NB4 (cell line): ENCODE measurements around the gene BAG5.

ENCODE experiments used
- DNase-seq: peaks from one replicate; pipeline ENCODE4 v3.0.0; 2010; ENCODE audit warnings: low read depth
- H3K4me3 ChIP-seq: one replicate; pipeline ENCODE4 v1.5.1; 2011; ENCODE audit warnings: mild to moderate bottlenecking, low read depth, low read length, moderate library complexity
- CTCF ChIP-seq: IDR thresholded peaks from one replicate; pipeline ENCODE4 v1.5.1; 2012; ENCODE audit warnings: low read depth, low read length
- MAX ChIP-seq: IDR thresholded peaks from 2 replicates; pipeline ENCODE4 v1.6.1; 2011; ENCODE audit warnings: low read depth, low read length
- MYC ChIP-seq: IDR thresholded peaks from 2 replicates; pipeline ENCODE4 v1.6.1; 2011; ENCODE audit warnings: low read depth, low read length
- POLR2A ChIP-seq: IDR thresholded peaks from 2 replicates; pipeline ENCODE4 v1.6.1; 2011; ENCODE audit warnings: mild to moderate bottlenecking; ENCODE audit not compliant: insufficient read length; ENCODE audit errors: extremely low read depth

Gene BAG5

DNA sequence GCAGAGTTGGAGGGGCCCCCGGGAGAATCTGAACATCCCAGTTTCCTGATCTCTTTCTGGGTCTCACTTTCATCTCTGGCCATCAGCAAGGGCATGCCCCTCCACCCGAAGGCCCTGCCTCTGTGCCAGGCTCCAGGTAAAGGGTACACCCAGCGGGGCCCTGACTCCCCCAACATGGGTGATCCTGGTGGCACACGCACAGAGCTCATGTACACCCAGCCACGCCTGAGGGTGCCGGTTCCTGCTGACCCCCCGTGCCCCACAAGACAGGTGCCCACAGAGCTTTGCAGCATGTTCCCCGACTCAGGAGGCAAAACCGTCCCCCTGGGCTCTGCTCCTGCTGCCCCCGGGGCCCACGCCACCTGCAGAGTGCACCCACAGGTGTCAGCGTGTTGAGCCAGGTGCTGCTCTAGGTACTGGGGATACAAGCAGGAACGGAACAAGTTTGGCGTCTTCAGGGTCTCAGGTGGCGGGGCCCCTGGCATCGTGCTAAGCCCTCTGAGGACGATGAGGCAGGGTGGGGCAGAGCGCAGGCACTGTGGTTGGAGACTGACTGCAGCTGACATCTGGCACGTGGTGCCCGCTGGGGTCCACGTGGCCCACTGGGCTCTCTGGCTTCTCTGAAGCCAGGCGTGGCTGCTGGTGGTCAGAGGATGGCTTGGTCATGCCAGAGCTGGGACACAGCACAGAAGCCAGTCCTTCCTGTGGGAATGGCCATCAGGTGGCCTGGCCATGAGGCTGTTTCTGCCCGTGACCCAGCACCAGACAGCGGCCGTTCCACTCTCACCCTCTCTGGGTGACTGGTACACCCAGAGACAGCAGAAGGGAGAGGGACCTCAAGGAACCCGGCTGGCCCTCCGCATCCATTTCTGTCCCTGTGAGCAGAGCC, 13.8 kb downstream of the BAG5 start:
- no peak for DNase-seq
- TF ChIP-seq CTCF = no peak
- no peak for TF ChIP-seq POLR2A
- no peak for TF ChIP-seq MAX
- no peak for TF ChIP-seq MYC
- H3K4me3 ChIP-seq = no peak overlapping the region

- H3K4me3 ChIP-seq = no peak overlapping the region
- no peak for DNase-seq
- TF ChIP-seq MYC = no peak
- no peak for TF ChIP-seq POLR2A
- TF ChIP-seq CTCF = no peak
- no peak for TF ChIP-seq MAX
Observed at GRCh38 chr14:103547941-103548462, 14.5 kb downstream of the BAG5 start.

DNA sequence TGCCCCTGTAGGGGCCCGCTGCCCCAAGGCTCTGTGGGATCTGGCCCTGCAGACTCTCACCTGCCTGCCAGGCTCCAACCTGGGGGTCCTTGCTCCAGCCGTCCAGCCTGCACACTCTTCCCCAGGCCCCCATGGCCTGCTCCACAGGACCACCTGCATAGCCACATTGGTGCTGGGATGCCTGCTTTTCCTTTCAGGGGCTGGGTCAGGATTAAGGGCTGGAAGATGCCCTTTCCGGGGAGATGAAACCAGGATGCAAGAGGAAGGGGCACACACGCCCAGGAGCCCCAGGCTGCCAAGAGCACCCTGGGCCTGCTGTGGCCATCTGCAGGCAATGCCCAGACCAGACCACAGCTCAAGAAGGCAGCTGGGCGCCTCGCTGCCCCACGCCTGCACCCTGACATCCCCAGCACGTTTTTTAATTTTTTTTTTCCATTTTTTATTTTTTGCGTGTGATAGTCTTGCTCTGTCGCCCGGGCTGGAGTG, 15.0 kb downstream of the BAG5 start:
- no peak overlapping the region for H3K4me3 ChIP-seq
- DNase-seq = no peak
- TF ChIP-seq MYC (no peak), CTCF (no peak), MAX (no peak), POLR2A (no peak)

DNA sequence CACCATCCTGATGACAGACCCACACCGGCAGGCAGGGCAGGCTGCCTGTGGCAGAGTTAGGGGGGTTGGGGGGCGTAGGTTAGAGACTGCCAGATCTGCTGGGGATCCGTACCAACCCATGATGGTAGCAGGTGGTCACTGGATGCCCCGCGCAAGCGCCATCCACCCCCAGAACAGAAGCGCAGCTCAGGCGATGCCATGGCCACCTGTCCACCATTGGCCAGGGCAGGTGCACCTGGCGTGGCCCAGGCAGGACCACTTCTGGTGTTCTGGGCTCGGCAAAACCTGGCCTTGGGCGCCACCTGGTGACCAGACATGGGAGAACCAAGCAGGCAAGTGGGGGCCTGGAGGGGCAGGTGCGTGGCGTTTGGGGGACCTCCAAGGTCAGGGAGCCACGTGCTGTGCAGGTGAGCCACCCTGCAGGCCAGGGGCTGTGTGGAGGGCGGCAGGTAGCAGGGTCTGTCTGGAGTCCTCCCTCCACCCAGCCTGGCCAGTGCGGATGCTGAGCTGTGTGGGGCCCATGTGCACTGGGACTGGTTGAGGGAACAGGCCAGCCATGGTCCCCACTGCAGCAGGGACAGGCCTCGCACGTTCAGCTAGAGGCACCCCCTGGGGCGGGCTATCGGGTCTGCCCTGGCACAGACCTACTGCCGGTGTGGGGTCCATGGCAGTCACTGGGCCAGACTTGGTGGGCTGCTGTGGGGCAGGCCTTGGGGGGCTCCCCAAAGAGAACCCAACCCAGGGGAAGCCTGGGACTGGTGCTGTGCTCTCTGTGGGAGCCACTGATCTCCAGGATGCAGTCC, 15.6 kb downstream of the BAG5 start:
- peak; percentile 64 for DNase-seq
- TF ChIP-seq CTCF = peak; percentile 81
- TF ChIP-seq MYC = no peak
- TF ChIP-seq POLR2A = no peak
- TF ChIP-seq MAX = peak; percentile 76
- H3K4me3 ChIP-seq = no peak overlapping the region

DNA sequence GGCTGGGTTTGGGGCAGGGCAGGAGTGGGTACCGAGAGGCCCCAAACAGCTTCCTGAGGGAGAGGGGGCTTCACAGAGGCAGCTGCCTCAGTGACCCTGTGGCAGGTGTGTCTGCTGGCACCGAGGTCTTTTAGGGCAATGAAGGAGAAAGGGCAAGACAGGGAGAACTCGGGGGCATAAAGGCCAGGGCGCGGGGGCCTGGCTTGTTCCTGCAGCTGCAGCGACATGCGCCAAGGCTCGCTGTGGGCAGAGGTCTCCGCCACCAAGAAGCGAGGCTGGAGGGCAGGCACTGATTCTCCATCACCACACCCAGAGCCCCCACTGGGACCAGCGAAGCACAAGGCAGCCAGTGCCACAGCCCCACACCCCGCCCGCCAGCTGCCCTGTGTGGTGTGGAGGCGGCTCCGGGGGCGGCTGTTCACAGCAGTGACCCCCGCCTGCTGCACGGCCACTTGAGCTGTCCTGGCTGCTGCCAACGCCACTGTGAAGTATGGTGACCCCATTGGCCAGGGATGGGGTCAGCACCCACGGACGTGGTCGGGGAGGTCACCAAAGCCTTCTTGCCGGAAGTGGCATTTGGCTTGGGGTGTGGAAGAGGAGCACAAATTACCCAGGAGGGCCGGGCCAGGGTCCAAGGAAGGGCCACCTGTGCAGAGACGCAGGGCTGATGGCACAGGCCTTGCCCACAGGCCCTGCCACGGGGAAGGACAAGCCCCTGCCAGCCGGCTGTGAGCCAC, 16.4 kb downstream of the BAG5 start:
- H3K4me3 ChIP-seq = no peak overlapping the region
- no peak for DNase-seq
- TF ChIP-seq CTCF (no peak), POLR2A (no peak), MYC (no peak), MAX (no peak)
